Measurements from ENCODE around the gene PCLO. TPM values are rescaled to one million over a fixed set of nuclear protein-coding genes. Genes with fewer than 3 reads are reported as not detected.

Gene PCLO
- total RNA-seq, 1 experiment from 2014 or later: 3.0 TPM

GRCh38 chr7:83077328-83077727 lies 85.4 kb downstream of the PCLO start (continued):
- TF ChIP-seq, protein P1, sequence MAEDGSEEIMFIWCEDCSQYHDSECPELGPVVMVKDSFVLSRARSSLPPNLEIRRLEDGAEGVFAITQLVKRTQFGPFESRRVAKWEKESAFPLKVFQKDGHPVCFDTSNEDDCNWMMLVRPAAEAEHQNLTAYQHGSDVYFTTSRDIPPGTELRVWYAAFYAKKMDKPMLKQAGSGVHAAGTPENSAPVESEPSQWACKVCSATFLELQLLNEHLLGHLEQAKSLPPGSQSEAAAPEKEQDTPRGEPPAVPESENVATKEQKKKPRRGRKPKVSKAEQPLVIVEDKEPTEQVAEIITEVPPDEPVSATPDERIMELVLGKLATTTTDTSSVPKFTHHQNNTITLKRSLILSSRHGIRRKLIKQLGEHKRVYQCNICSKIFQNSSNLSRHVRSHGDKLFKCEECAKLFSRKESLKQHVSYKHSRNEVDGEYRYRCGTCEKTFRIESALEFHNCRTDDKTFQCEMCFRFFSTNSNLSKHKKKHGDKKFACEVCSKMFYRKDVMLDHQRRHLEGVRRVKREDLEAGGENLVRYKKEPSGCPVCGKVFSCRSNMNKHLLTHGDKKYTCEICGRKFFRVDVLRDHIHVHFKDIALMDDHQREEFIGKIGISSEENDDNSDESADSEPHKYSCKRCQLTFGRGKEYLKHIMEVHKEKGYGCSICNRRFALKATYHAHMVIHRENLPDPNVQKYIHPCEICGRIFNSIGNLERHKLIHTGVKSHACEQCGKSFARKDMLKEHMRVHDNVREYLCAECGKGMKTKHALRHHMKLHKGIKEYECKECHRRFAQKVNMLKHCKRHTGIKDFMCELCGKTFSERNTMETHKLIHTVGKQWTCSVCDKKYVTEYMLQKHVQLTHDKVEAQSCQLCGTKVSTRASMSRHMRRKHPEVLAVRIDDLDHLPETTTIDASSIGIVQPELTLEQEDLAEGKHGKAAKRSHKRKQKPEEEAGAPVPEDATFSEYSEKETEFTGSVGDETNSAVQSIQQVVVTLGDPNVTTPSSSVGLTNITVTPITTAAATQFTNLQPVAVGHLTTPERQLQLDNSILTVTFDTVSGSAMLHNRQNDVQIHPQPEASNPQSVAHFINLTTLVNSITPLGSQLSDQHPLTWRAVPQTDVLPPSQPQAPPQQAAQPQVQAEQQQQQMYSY (CRISPR knock-in tag; IDR thresholded peaks at IDR 0.05): no peak
- TF ChIP-seq, protein P2, sequence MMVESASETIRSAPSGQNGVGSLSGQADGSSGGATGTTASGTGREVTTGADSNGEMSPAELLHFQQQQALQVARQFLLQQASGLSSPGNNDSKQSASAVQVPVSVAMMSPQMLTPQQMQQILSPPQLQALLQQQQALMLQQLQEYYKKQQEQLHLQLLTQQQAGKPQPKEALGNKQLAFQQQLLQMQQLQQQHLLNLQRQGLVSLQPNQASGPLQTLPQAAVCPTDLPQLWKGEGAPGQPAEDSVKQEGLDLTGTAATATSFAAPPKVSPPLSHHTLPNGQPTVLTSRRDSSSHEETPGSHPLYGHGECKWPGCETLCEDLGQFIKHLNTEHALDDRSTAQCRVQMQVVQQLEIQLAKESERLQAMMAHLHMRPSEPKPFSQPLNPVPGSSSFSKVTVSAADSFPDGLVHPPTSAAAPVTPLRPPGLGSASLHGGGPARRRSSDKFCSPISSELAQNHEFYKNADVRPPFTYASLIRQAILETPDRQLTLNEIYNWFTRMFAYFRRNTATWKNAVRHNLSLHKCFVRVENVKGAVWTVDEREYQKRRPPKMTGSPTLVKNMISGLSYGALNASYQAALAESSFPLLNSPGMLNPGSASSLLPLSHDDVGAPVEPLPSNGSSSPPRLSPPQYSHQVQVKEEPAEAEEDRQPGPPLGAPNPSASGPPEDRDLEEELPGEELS (CRISPR knock-in tag; IDR thresholded peaks at IDR 0.05): no peak
- TF ChIP-seq TP53 (CRISPR knock-in tag; IDR thresholded peaks at IDR 0.05) (no peak), TCF7 (CRISPR knock-in tag; IDR thresholded peaks at IDR 0.05; ENCODE audit: low read depth) (no peak)
- TF ChIP-seq, protein P3, sequence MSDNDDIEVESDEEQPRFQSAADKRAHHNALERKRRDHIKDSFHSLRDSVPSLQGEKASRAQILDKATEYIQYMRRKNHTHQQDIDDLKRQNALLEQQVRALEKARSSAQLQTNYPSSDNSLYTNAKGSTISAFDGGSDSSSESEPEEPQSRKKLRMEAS (CRISPR knock-in tag; IDR thresholded peaks at IDR 0.05): no peak
- TF ChIP-seq, protein P4, sequence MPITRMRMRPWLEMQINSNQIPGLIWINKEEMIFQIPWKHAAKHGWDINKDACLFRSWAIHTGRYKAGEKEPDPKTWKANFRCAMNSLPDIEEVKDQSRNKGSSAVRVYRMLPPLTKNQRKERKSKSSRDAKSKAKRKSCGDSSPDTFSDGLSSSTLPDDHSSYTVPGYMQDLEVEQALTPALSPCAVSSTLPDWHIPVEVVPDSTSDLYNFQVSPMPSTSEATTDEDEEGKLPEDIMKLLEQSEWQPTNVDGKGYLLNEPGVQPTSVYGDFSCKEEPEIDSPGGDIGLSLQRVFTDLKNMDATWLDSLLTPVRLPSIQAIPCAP (CRISPR knock-in tag; IDR thresholded peaks at IDR 0.05): no peak

GRCh38 chr7:83072576-83073517 lies 89.8 kb downstream of the PCLO start:
- ATAC-seq: no peak
- no peaks in the 10 kb centered on the region for H3K27me3 Mint-ChIP-seq (ENCODE audit: low read depth)
- H3K27ac Mint-ChIP-seq: no peak overlapping the region
- H3K4me1 Mint-ChIP-seq: 0 out of 2 replicates have a peak, but pooled peaks cover 3% of the 10 kb centered on the region
- POLR2A ChIA-PET: interaction anchor here (0.9 kb wide), 1 partner anchor 33 kb away, joined by 3 read pairs; no protein-coding TSS in a partner anchor
- no peak overlapping the region for H3K4me3 Mint-ChIP-seq
- CTCF ChIA-PET: interaction anchor here (0.8 to 1.3 kb wide), 4 partner anchors 12 to 262 kb away, joined by 3 to 5 read pairs (median 3); no protein-coding TSS in a partner anchor
- H3K9me3 Mint-ChIP-seq: no peaks in the 10 kb centered on the region
- DNase-seq (ENCODE audit: low spot score): no peak
- no peaks in the 10 kb centered on the region for H3K36me3 Mint-ChIP-seq
- TF ChIP-seq MXD4 (CRISPR knock-in tag; IDR thresholded peaks at IDR 0.05; ENCODE audit: borderline replicate concordance): no peak
- TF ChIP-seq NR2C2 (CRISPR knock-in tag; IDR thresholded peaks at IDR 0.05): no peak
- TF ChIP-seq JAZF1 (CRISPR knock-in tag; IDR thresholded peaks at IDR 0.05): no peak
- TF ChIP-seq RORB (CRISPR knock-in tag; IDR thresholded peaks at IDR 0.05): no peak
- TF ChIP-seq SOX15 (CRISPR knock-in tag; IDR thresholded peaks at IDR 0.05): no peak
- TF ChIP-seq JUN (CRISPR knock-in tag; IDR thresholded peaks at IDR 0.05): no peak
- TF ChIP-seq SMAD4 (CRISPR knock-in tag; IDR thresholded peaks at IDR 0.05): no peak
- no peak for TF ChIP-seq RELA (CRISPR knock-in tag; IDR thresholded peaks at IDR 0.05; ENCODE audit: borderline replicate concordance)
- TF ChIP-seq CREB1 (CRISPR knock-in tag; IDR thresholded peaks at IDR 0.05): no peak
- TF ChIP-seq HMGA2 (CRISPR knock-in tag; IDR thresholded peaks at IDR 0.05): no peak
- TF ChIP-seq CBFB (CRISPR knock-in tag; IDR thresholded peaks at IDR 0.05; ENCODE audit: low read depth): no peak
- TF ChIP-seq NFATC4 (CRISPR knock-in tag; IDR thresholded peaks at IDR 0.05): no peak
- no peak for TF ChIP-seq NR3C1 (CRISPR knock-in tag; conservative IDR thresholded peaks at IDR 0.05; ENCODE audit: low read depth)
- TF ChIP-seq, protein P4 (CRISPR knock-in tag; IDR thresholded peaks at IDR 0.05): no peak

Measured in WTC11 (cell line).